ENCODE results near the gene LIMCH1.

The LIMCH1 gene

DNA sequence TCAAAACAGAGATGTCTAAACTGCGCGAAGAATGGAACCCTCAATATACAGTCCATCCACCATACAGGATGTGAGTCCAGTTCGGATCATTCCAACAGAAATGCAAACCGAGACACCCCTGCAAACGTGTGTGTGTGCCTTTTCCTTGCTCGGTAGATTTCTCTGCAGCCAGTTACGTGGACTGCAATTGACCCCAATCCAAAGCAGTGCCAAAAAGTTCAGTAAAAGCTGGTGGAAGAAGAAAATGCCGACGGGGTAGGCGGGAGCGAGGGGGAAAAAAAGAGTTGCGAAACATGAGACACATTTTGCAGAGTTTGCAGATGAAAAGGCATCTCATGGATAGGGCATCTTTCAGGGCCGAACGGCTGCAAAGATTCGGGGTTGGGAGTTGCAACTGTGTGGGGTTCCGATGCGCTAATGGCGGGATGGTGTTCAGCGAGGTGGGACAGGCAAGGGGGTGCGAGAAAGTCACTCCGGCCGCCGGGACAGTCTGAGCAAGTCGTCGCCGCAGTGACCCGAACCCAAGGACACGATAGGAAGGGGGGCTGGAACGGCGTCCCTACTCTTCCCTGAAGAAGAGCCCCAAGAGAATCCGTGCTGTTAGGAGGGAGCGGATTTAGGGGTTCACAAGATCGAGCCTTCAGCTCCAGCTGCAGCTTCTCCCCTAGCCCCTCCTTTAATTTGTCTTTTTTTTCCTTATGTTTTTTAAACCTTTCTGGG lies 206.8 kb downstream of the LIMCH1 start:
- no peak for DNase-seq

DNA sequence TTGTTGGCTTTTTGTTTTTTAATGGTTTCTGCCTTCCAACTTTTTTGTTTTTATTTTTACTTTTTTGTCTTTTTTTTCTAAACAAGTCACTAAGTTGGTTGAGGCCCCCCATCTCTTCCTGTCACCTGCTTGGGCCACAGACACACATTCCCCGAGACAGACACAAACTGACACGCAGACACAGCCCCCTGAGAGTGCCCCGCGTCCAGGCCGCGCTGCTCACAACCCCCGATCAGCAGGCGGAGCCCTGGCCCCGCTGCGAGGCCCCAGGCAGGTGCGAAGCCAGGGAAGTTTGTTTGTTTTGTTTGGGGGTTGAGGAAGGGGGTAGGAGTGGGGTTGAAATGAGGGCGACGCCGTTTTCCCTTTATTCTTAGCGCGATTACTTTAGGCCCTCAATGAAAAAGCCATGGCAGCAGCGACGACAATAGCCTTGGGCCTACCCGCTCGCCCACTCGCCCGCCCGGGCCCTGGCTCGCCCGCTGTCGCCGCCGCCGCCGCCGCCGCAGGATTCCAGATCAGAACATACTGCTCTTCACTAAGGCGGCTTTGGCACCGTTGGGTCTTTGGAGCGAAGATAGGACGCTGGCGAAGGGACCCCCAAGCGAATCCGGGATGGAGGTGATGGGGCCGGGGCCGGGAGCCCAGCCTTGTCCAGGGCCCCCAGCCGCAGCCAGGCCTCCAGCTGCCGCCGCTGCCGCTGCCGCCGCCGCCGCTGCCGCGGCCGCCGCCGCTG lies 207.5 kb downstream of the LIMCH1 start:
- DNase-seq, result no peak

GRCh38 chr4:41746025-41746439 lies 208.1 kb downstream of the LIMCH1 start:
- DNase-seq, result no peak

GRCh38 chr4:41746440-41747229 lies 208.7 kb downstream of the LIMCH1 start:
- DNase-seq, result no peak

DNA sequence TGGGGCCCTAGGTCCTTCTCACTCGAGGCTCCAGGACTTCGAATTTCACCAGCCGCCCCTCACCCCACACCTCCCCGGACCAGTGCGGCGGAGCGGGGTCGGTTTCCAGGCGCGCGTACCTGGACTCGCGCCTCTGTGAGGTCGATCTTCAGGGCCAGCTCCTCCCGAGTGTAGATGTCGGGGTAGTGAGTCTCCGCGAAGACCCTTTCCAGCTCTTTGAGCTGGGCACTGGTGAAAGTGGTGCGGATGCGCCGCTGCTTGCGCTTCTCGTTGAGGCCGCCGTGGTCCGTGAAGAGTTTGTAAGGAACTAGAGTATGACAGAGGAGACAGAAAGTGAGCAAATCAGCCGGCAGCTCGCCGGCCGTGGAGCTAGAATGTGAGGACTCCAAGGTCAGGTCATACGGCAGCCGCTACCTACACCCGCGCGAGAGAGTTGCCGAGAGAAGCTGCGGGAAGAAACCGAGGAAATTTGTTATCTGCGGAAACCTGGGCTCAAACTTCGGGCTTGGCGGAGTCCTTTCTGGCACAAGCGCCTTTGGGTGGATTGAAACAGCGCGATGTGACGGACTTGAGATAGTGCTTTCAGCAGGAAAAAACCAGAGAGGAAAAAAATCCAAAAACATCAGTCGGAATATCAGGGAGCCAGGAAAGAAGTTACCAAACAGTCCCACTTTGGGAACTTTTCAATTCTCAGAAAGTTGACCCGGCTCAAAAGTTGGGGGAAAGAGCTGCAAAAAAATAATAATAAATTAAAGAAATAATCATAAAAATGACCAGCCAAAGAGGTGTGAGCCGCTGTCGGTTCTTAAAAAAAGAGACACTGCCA lies 209.5 kb downstream of the LIMCH1 start:
- no peak for DNase-seq

- DNase-seq, result no peak
These were observed 210.2 kb downstream of the LIMCH1 start for GRCh38 chr4:41748074-41748570.

GRCh38 chr4:41748571-41749475 lies 210.9 kb downstream of the LIMCH1 start, which contains the start of gene PHOX2B:
Gene PHOX2B, minus strand, starts transcription at chr4:41748725. Its CDS starts 115 bp downstream, at chr4:41748610.
- DNase-seq, result no peak

- DNase-seq, result no peak
These were observed 211.7 kb downstream of the LIMCH1 start for GRCh38 chr4:41749631-41750039.
